HG03097 (cell line): Measurements from ENCODE around the gene ZNF536.

Experiments
- ATAC-seq: cut with Tn5 transposase; IDR thresholded peaks from one replicate; pipeline ENCODE4 v1.9.1; 2021; ENCODE audit not compliant: unreplicated experiment, low FRiP score

Gene ZNF536

DNA sequence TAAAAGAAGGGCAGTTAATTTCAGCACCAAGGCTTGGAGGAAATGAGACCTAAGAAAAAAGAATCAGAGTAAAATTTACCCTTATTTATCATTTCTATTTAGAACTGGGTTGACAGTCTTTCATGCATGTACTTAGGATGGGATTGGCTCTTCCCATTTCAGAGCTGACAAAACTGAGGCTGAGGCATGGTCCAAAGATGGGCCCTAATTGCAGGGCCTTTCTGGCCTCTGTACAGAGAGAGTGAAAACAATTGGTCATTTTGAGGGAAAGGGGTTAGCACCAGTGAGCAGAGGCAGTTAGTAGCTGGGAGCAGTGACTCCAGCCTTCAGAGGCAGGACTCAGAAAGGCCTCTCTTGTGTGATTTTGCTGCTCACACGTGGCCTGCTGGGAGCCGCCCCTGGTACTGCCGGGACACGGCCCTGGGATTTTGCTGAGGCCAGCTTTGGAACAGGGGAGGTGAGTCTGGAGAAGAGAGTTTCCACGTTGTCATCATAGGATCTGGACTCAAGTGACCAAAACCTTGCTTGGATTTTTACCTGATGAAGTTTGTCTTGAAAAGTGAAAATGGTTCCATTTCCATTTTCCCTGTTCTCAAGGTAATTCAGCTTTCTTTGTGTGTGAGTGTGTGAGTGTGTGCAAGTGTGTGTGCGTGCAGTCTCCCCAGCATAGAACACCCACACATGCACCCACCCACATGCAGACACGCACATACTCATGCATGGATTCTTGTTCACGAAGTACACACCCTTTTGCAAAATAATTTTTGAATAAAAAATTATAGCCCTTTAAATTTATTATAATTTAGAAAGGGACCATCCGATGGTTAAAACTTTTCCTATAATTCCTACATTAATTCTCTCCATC, at the start of gene ZNF536:
Gene ZNF536, plus strand, starts transcription at position 425 of the 865 bp plus-strand sequence. CDS start 71,179 bp downstream, outside the sequence.
- no peak for ATAC-seq

DNA sequence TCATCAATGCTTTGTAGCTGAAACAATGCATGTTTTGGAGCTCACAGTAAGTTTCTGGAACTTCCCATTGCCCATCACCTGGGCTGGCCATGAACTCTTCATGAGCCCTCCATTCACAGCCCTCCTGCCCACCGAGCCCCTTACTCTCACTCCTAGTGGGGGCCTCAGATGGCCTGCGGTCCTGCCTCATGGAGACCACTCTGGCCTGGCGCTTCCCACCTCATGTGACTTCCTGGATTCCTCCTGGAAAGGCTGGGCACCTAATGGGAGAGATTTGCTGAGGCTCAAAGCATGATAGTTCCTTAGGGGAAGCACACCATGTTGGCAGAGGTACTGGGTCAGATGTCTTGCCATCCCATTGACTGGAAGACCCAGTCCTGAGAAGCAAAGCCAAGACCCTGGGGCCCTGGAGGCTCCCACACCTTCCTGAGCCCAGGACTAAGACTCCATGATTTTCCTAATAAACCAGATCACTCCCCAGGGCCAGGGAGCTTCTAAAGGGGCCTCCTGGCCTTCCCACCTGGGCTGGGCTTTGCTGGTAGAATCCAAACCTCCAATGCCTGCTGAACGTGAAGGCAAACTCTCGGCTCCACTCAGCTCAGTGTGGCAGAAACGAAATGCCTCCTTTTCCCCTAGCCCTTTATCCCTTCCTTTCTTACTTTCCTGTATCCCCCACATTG, 49.4 kb upstream of the ZNF536 start:
- no peak for ATAC-seq

DNA sequence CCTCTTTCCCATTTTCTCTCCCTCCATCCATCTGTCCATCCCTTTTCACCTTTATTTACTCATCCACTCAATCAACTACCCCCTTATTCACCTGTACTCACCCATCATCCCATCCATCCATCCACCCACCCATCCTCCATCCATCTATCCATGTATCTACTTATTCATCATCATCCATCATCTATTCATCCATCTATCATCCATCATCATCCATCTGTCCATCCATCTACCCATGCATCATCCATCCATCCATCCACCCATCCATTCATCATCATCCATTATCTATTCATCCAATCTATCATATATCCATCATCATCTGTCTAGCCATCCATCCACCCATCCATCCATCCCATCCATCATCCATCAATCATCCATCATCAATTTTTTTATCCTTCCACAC, 48.3 kb upstream of the ZNF536 start:
- ATAC-seq = no peak

DNA sequence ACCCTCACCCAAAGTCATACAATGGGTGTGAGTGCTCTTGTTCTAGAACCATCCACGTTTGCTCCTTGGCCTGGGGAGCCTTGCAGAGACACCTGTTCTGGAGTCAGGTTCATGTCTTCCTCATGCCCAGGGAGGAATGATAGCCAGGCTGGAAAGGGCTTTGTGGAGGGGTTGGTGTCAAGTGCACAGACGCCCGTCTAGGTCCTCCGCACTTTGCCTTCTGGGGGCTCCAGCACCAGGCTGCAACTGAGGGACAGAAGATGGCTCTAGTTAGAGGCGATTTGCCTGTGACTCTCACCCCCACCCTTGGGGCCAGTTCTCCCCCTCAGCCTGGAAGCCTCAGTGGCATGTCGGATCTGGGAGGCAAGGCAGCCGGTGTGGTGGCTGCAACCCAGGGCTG, 47.2 kb upstream of the ZNF536 start:
- no peak for ATAC-seq

DNA sequence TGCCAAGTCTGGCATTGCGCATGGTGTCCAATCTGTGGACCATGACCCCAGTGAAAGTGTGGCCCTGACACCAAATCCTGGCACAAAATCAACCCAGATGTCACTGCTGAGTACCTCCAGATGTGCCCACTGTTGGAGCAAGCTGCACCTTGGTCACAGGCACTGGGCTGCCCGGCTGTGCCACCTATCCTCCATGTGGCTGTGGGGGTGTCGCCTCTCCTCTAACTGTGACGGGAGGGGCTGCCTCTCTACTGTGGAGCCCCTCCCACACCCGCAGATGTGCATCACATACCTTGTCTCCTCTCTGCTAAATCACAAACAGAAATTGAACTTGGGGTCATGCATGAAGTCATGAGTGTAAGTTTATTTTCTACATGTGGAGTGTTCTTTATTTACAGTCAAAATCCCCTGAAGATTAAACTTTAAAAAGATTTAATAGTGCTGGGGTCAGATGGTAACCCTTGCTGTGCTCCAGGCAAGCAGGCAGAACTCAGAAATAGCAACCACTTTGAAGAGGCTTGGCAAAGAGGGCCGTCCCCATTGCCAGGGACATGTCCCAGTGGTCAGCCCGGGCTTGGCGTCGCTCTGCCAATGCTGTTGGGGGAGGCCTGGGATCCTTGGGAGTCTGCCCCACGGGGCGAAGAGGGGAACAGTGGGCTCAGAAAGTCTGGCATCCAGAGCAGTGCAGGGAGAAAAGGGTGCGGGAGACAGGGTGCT, 46.4 kb upstream of the ZNF536 start:
- ATAC-seq = no peak

DNA sequence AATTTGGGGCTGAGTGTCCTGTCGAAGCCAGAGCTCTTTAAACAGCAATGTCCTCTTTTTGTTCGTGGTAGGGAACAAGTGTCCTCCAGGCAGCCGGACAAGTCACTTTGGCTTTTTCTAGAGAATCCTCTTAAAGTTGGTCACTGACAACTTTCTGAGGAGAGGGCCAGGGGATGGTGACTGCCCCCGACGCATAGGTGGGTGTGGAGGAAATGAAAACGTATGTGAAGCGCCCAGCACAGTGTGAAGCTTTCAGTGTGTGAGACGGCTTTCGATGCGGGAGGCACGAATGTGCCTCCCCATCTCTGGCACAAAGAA, 45.8 kb upstream of the ZNF536 start:
- ATAC-seq = no peak

DNA sequence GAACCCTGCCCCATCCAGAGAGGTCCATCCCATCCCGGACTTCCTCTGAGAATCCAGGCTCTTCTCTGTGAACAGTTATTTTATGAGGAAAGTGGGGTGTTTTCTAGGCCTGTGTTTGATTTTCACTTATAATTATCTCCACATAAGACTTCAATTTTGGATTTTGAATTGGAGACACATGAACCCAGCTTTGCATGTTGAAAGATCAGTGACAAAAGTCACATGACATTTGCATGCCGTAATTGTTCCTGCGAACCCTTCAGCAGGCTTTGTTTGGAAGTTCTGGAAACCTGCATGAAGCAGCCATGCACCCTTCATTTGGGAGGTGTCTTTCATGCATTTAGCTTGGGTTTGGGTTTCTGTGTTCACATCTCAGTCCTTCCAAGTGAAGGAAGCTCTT, 44.9 kb upstream of the ZNF536 start:
- ATAC-seq = no peak

DNA sequence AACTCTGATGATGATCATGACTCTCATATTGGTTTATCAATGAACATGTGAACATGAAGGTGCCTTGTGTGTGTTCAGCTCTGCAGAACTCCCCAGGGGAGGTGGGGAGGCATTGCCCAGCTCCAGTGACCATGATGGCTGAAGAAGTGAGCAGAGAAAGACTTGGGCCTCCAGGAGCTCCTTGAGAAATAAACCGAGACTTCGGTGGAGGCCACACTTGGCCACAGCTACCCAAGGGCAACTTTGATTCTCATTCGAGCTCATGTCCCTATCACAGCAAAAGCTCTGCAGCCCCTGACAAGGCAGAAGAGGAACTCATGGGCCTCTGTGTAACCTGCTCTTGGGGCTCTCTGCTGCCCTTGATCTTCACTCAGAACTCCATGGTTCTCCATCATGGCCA, 44.1 kb upstream of the ZNF536 start:
- ATAC-seq = no peak

DNA sequence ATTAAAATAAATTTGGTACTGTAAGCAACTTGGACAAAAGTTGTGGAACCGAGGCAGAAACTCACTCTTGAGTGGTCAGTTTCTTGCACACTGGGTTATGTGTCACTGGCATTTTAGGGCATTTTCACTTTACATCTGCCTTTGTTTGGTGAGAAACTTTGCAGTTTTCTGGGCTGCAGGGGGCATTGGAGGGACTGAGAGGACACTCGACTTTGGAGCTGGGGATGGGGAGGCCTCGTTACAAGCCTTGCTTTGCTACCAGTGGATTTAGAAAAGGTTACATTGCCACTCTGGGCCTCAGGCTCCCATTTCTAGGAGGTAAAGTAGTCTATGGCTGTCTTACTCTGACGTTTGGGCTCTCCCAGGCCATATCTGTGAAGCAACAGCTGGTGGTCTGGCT, 41.9 kb upstream of the ZNF536 start:
- ATAC-seq = no peak

DNA sequence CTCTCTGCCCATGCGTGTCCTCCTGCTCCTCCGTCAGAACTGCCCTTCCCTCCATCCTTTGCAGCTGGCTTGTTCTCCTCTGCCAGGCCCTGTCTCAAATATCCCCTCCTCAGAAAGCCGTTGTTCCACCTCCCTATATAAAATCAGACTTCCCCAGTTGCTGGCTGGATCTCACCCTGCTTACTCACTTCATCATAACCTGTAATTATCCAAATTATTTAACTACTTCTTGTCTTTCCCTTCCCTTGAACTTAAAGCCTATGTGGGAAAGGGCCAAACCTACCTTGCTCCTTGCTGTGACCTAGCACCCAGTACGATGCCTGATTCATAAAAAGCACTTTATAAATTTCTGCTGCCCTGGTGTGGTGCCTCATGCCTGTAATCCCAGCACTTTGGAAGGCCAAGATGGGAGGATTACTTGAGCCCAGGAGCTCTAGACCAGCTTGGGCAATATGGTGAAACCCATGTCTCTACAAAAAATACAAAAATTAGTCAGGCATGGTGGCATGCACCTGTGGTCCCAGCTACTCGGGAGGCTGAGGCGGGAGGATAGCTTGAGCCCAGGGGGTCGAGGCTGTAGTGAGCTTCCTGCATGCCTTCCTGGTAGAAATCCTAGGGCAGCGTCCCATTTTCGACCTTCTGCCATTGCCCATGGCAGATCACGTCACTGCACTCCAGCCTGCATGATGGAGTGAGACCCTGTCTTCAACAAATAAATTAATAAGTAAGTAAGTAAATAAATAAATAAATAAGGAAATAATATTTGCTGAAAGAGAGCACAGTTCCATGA, 39.5 kb upstream of the ZNF536 start:
- ATAC-seq = no peak

DNA sequence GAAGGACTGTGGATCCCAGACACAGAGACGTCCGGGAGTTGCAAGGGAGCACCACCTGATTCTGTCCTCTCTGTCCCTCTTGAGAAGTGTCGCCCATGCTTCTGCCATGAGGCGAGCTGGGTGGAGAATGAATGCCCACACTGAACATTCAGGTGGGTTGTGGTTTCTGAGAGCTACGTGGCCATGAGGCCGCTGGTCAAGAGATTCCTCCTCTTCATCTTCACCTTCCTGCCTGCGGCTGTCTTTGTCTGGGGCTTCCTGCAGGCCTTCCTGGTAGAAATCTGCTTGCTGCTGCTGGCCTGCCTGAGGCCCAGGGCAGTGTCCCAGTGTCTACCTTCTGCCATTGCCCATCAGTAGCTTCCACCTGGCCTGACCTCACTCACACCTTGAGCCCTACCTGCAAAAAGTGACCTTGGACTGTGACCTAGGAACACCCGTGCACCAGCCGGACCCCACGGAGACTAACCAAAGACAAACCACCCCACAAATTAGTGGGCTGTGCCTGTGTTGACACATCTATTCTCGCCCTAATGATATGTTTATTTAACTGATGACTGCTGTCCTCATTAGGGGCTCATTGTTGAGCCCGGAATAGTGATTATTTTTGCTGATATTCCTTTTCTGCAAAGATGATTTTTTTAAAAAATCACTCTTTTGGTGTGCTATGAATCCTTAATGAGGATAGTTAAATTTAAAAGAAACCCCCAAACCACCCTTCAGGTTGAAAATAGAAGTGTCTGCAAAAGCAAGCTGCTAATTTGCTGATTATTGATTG, 38.7 kb upstream of the ZNF536 start:
- ATAC-seq = no peak

DNA sequence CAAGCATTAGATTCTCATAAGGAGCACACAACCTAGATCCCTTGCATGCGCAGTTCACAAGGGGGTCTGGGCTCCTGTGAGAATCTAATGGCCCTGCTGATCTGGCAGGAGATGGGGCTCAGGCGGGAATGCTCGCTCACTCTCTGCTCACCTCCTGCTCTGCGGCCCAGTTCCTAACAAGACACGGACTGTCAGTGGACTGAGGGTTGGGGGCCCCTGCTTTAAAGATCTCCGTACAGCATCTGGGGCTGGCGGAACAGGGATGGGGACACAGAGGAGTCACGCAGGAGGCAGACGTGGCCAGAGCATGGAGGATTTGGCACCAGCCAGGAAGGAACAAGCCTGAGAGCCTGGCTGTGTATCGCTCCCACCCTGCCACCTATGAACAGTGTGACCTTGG, 37.3 kb upstream of the ZNF536 start:
- no peak for ATAC-seq

DNA sequence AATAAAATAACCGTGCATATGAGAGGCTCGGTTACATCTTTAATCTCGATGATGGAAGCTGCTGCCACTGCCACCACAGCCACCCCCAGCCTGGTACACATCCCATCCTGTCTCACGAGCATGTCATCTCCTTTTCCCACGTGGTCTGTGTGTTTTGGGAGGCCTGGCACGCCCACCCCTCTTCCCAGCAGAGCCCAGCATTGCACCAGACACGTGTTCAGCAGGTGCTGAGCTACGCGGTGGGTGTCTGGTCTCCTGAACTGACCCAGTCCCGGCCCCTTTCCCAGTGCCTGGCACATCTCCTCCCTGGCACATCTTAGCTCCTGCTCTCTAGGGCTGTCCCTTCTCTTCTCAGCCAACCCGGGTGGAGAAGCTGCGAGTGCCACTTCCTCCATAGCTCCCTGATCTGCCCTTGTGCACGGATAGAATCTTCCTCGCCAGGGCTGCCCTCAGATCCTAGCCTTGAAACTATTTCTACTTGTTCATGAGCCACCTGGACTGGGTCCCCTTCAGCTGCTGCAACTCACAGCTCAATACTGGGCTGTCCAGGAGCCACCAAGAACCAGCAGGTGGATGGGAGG, 36.8 kb upstream of the ZNF536 start:
- ATAC-seq = no peak

DNA sequence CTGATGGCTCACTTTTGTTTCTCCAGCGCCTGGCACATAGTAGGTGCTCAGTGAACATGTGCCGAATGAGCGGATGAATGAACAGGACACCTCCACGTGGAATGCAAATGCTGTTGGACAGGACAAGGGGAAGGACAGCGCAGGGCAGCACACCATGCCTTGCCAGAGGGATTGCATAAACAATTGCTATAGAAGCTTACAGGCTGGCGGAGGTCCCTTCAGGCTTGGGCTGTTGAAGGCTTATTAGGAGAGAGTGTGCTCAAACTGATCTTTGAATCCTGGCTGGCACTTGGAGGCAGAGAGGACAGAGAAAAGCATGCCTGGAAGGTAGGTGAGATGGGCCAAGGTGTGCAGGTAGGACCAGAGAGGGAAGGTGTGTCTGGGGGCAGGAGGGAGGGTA, 35.9 kb upstream of the ZNF536 start:
- no peak for ATAC-seq

DNA sequence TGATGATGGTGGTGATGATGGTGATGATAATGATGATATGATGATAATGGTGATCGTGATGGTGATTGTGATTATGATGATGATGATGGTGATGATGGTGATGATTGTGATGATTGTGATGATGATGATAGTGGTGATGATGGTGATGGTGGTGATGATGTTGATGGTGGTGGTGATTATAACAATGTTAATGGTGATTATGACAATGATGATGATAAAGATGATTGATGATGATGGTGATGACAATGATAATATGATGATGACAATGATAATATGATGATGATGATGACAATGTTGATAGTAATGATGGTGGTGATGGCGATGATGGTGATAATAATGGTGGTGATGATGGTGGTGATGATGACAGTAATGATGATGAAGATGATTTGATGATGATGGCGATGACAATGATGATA, 34.1 kb upstream of the ZNF536 start:
- ATAC-seq = no peak

DNA sequence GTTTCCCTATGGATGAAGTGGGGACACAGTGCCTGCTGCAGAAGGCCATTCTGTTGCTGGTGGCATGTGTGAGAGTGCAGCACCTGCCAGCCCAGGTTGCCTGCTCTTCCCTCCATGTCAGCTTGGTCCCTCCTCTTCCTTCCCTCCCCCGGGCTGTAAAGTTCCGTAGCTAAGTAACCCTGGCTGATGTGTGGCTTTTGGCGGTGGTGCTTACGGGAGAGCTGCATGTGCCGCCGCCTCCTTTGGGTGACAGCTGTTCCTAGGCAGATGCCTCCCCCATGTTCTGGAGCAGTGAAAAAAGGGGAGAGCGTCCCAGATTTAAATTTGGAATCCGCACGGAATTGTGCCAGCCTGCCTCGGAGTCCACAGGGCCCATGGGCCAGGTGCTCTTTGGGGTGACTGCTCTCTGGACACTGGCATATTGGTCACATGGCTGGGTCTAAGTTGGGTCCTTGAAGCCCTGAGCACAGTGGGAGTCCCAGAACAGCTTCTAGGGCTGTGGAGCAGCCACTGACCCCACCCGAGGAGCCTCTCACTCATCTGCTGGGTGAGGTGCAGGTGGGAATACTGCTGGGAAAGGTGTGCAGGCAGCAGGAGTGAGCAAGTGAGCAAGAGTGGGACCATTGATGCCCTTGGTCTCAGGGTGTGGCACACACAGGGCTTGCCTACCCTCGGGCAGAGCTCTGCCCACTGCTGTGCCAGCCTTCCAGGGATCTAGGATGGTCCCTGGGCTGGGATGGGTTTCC, 33.1 kb upstream of the ZNF536 start:
- ATAC-seq = no peak

DNA sequence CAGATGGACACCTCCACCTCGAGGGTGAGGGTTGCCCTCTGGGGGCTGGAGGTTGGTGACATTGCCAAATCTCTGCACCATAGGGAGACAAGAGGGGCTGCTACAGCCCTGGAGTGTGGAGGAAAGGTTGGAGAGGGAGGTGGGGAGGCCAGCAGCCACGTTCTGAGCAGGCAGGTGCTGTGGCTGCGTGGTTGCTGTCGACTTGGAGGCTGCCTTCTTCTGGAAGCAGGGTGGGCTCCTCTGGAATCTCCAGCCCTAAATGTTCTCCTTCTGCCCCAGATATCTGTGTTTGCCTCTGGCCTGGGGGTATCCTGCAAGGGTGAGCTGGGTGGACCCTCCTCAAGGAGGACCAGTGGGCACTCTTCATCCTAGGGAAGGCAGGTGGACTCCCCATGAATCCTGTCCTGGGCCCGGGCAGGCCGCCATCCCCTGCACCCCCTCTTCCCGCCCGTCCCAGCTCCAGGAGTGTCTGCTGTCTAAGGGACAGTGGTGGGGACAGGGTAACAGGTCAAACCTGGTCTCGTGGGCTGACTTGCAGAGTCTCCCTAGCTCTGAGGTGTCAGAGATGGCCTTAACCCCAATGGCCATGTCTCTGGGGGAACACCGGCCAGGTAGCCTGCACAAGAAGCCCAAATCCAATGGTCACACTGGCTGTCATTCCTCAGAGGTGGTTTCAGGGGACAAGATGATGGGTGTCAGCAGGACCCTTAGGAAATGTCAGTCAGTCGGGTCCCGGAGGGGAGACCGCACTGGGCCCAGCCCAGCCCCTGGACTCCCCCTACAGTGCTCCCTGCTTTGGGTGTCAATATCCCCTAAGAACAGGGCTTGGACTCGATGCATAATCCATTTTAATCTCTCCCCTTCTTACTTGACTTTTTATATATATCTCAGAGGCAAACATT, 32.3 kb upstream of the ZNF536 start:
- no peak for ATAC-seq
